ENCODE data around the gene TLE2. TPM values are rescaled to one million over a fixed set of nuclear protein-coding genes. Genes with fewer than 3 reads are reported as not detected.

TLE2 gene
- total and polyA plus RNA-seq, 9 of the 15 experiments (the other 6 are each of a cell fraction or from before 2014, with no cell fraction given), result 0.35 to 13.1 (median 6.2) TPM

GRCh38 chr19:3027292-3027691 lies 1.8 kb downstream of the TLE2 start (continued):
- TF ChIP-seq ZFP91 (CRISPR knock-in tag; IDR thresholded peaks at IDR 0.05) (no peak), BRF1 (IDR thresholded peaks at IDR 0.05; ENCODE audit: borderline replicate concordance, extremely low read depth, insufficient read length) (no peak), MYNN (IDR thresholded peaks at IDR 0.05) (no peak), MYNN (CRISPR knock-in tag; IDR thresholded peaks at IDR 0.05) (no peak), E2F3 (CRISPR knock-in tag; IDR thresholded peaks at IDR 0.05) (no peak)

GRCh38 chr19:3026768-3027167 lies 2.3 kb downstream of the TLE2 start:
- no peak overlapping the region for H3K4me2 ChIP-seq (ENCODE audit: insufficient read depth, low read length)
- H3K79me2 ChIP-seq (ENCODE audit: control insufficient read depth, insufficient read depth, low read length), result no peaks in the 10 kb centered on the region
- ChIA-PET POLR2A (interaction anchor here (0.7 to 2.5 kb wide), 2 partner anchors 9 to 15 kb away, joined by 3 to 12 read pairs; no protein-coding TSS in a partner anchor), CTCF (ENCODE audit: low intra/inter-chr PET ratio) (no interaction called here)
- no peak overlapping the region for H3K27ac ChIP-seq (ENCODE audit: extremely low read depth, low read depth, low read length)
- H3K9me3 ChIP-seq (replicated peaks; ENCODE audit: control insufficient read depth, insufficient read depth, low read depth, low read length), result no peaks in the 10 kb centered on the region
- in situ Hi-C loops (cut with MboI), result no loop called here
- ATAC-seq (no peak), DNase-seq (ENCODE audit: extremely low read depth in 1 of 4, low spot score in 3 of 4) (no peak), FAIRE-seq (no peak)
- no peaks in the 10 kb centered on the region for H4K20me1 ChIP-seq (replicated peaks; ENCODE audit: control insufficient read depth, insufficient read depth, low read length)
- H3K4me3 ChIP-seq, result no peak overlapping the region
- no TSS peak for BruUV-seq (replicated peaks)
- H2AFZ ChIP-seq (ENCODE audit: low read depth, low read length), result no peak overlapping the region
- no peaks in the 10 kb centered on the region for H3K9me1 ChIP-seq (ENCODE audit: control insufficient read depth, insufficient read depth, low read length)
- peaks cover 23 to 40% of the 10 kb centered on the region in 2 experiments for H3K4me1 ChIP-seq (replicated peaks in 1 of 2; ENCODE audit: control insufficient read depth in 2 of 2, insufficient read depth in 2 of 2, low read length in 2 of 2)
- no peaks in the 10 kb centered on the region for H3K27me3 ChIP-seq (ENCODE audit: control insufficient read depth in 2 of 2, insufficient read depth in 2 of 2, low read length in 2 of 2)
- H3K9ac ChIP-seq (ENCODE audit: insufficient read depth in 1 of 2, low read depth in 2 of 2, low read length in 2 of 2), result no peak overlapping the region
- intact Hi-C loops (cut with micrococcal nuclease), result no loop called here
- H3K36me3 ChIP-seq (ENCODE audit: control insufficient read depth, insufficient read depth, low read length), result no peaks in the 10 kb centered on the region
- WGBS (ENCODE audit: insufficient coverage, low coverage, missing lambda C conversion rate), result 38% methylated on average over 1 of the region's 1 CpG
- TF ChIP-seq HLTF (IDR thresholded peaks at IDR 0.05), result peak; percentile 39; the same call in 1 of the 2 replicates
- TF ChIP-seq FOXK2 (conservative IDR thresholded peaks at IDR 0.05 in 1 of 2, IDR thresholded peaks at IDR 0.05 in 1 of 2; ENCODE audit: low read depth in 2 of 2), result peak in 1 of 2 experiments; percentile 87; a peak in 3 of 4 replicates
- 0 out of 2 replicates have a peak, but pooled peaks have one; percentile 43 for TF ChIP-seq MEF2D (tag; conservative IDR thresholded peaks at IDR 0.05; ENCODE audit: low read depth)
- peak in 1 of 2 experiments; percentile 95; a peak in 2 of 4 replicates for TF ChIP-seq TRIM24 (IDR thresholded peaks at IDR 0.05)
- TF ChIP-seq HDAC1 (IDR thresholded peaks at IDR 0.05), result peak in 1 of 2 experiments; percentile 16; a peak in 1 of 4 replicates
- peak; percentile 63 to 82; a peak in 3 of 4 replicates for TF ChIP-seq KDM1A (IDR thresholded peaks at IDR 0.05)
- peak; percentile 64; the same call in 1 of the 2 replicates for TF ChIP-seq EP400 (IDR thresholded peaks at IDR 0.05)
- no peak for TF ChIP-seq RFX5 (IDR thresholded peaks at IDR 0.05; ENCODE audit: low read depth, low read length)
- peak; percentile 44; the same call in 1 of the 2 replicates for TF ChIP-seq SMAD4 (CRISPR knock-in tag; conservative IDR thresholded peaks at IDR 0.05)
- TF ChIP-seq CBFB (CRISPR knock-in tag; IDR thresholded peaks at IDR 0.05), result 0 out of 2 replicates have a peak, but pooled peaks have one; percentile 37
- peak; percentile 82; the same call in 1 of the 2 replicates for TF ChIP-seq HDAC2 (IDR thresholded peaks at IDR 0.05)
- TF ChIP-seq NR2C2 (CRISPR knock-in tag; IDR thresholded peaks at IDR 0.05), result no peak
- 0 out of 2 replicates have a peak, but pooled peaks have one; percentile 19 for TF ChIP-seq NR2C2 (tag; IDR thresholded peaks at IDR 0.05)
- TF ChIP-seq CXXC5 (CRISPR knock-in tag; IDR thresholded peaks at IDR 0.05), result peak; percentile 29; the same call in 1 of the 2 replicates
- TF ChIP-seq NBN (IDR thresholded peaks at IDR 0.05; ENCODE audit: low read depth), result no peak
- 0 out of 4 replicates have a peak, but pooled peaks of 1 of the 2 experiments have one; percentile 65 for TF ChIP-seq RCOR1 (IDR thresholded peaks at IDR 0.05; ENCODE audit: borderline replicate concordance in 1 of 2, low read depth in 2 of 2, low read length in 2 of 2)
- TF ChIP-seq ZNF277 (CRISPR knock-in tag; IDR thresholded peaks at IDR 0.05; ENCODE audit: borderline replicate concordance), result no peak
